ENCODE data around the gene TSPAN12. TPM values are rescaled to one million over a fixed set of nuclear protein-coding genes. Genes with fewer than 3 reads are reported as not detected.

The TSPAN12 gene
- total and polyA plus RNA-seq, 2 of the 8 experiments (the other 6 are each of a cell fraction or from before 2014, with no cell fraction given) = 6.1 to 17.9 TPM

GRCh38 chr7:120862987-120863590 lies 5.1 kb upstream of the TSPAN12 start:
- Histone ChIP-seq H3K36me3 (ENCODE audit: control insufficient read depth in 2 of 4, insufficient read depth in 4 of 4, low read length in 3 of 4) (no peaks in the 10 kb centered on the region), H3K4me3 (ENCODE audit: extremely low read depth in 1 of 4, insufficient read depth in 2 of 4, low read depth in 3 of 4, low read length in 4 of 4) (no peak overlapping the region), H2BK20ac (ENCODE audit: low read length) (no peak overlapping the region), H2BK15ac (ENCODE audit: low read length) (no peak overlapping the region), H4K8ac (ENCODE audit: extremely low read depth, insufficient read depth, low read length) (no peak overlapping the region), H3K27me3 (replicated peaks in 1 of 4; ENCODE audit: control insufficient read depth in 3 of 4, extremely low read depth in 1 of 4, insufficient read depth in 3 of 4, low read length in 3 of 4) (no peaks in the 10 kb centered on the region; a peak in 1 of 7 replicates), H2BK12ac (ENCODE audit: low read depth, low read length) (no peak overlapping the region), H3K14ac (ENCODE audit: insufficient read length) (no peak overlapping the region), H2AK5ac (ENCODE audit: low read depth, low read length) (no peak overlapping the region), H3K4me2 (ENCODE audit: insufficient read depth in 1 of 2, low read depth in 2 of 2, low read length in 2 of 2) (no peak overlapping the region), H4K91ac (replicated peaks; ENCODE audit: insufficient read length, low read length) (no peak overlapping the region), H3K9ac (replicated peaks in 1 of 4; ENCODE audit: extremely low read depth in 1 of 4, low read depth in 3 of 4, low read length in 3 of 4) (no peak overlapping the region), H2AFZ (ENCODE audit: low read length) (no peak overlapping the region), H3K56ac (replicated peaks; ENCODE audit: insufficient read length, low read depth, low read length) (no peak overlapping the region), H3K18ac (ENCODE audit: extremely low read depth, low read length) (no peak overlapping the region), H3K4me1 (replicated peaks in 1 of 4; ENCODE audit: control insufficient read depth in 3 of 4, insufficient read depth in 4 of 4, low read length in 3 of 4) (peaks cover 0 to 5% (median 0%) of the 10 kb centered on the region in 4 experiments; a peak in 1 of 7 replicates), H4K5ac (ENCODE audit: insufficient read length, low read depth, low read length) (no peak overlapping the region), H3K27ac (ENCODE audit: low read depth, low read length) (no peak overlapping the region), H3K4ac (replicated peaks; ENCODE audit: insufficient read length, low read depth, low read length) (no peak overlapping the region), H3K79me1 (ENCODE audit: low read depth, low read length) (no peaks in the 10 kb centered on the region), H2BK5ac (ENCODE audit: low read depth, low read length) (no peak overlapping the region), H3K79me2 (ENCODE audit: control insufficient read depth in 1 of 2, insufficient read depth in 2 of 2, low read length in 2 of 2) (no peaks in the 10 kb centered on the region), H3K9me3 (ENCODE audit: insufficient read depth in 2 of 2, low read depth in 1 of 2, low read length in 1 of 2) (no peaks in the 10 kb centered on the region), H3K23ac (ENCODE audit: insufficient read length) (no peak overlapping the region), H2BK120ac (replicated peaks; ENCODE audit: low read depth, low read length) (no peak overlapping the region), H3K23me2 (ENCODE audit: low read depth, low read length) (peaks cover 3% of the 10 kb centered on the region; the same call in 1 of the 2 replicates), H4K20me1 (replicated peaks in 1 of 2; ENCODE audit: control insufficient read depth in 1 of 2, insufficient read depth in 2 of 2, low read length in 2 of 2) (no peaks in the 10 kb centered on the region)
- 76% methylated on average over 3 of the region's 3 CpGs; no CpG with 5 or more reads in 1 of the 2 experiments for WGBS, 2 experiments (ENCODE audit: extremely low coverage in 1 of 2, insufficient coverage in 1 of 2, insufficient read length in 1 of 2, insufficient replicate concordance in 2 of 2, low coverage in 1 of 2, low lambda C conversion rate in 2 of 2, missing lambda C conversion rate in 1 of 2)
- ChIA-PET CTCF (ENCODE audit: partially characterized antibody) (interaction anchor here (1.2 to 1.3 kb wide), 2 partner anchors 9 to 72 kb away, joined by 3 to 6 read pairs; no protein-coding TSS in a partner anchor), POLR2A (ENCODE audit: partially characterized antibody) (interaction anchor here (1.0 kb wide), 1 partner anchor 16 kb away, joined by 3 read pairs; no protein-coding TSS in a partner anchor)
- no peak for DNase-seq (ENCODE audit: low read depth in 1 of 2, low spot score in 2 of 2)
- TF ChIP-seq SUZ12 (IDR thresholded peaks at IDR 0.05; ENCODE audit: low read length) = no peak
- TF ChIP-seq EGR1 (IDR thresholded peaks at IDR 0.05; ENCODE audit: borderline replicate concordance, low read depth, low read length) = no peak
- TF ChIP-seq MAX (IDR thresholded peaks at IDR 0.05) = no peak
- no peak for FAIRE-seq

Data from H1 (cell line).